HEK293 (cell line): ENCODE data around the gene DIO1.
A peak's percentile ranks its signal among the peaks of the same experiment; 100 is the strongest.

ENCODE experiments used
- BCL6B ChIP-seq: fragments of 450-650 bp; formaldehyde crosslinking; IDR thresholded peaks from 2 replicates; pipeline ENCODE4 v1.5.1; 2017; ENCODE audit warnings: missing biosample characterization, missing genetic modification characterization
- CTCF ChIP-seq: fragments of 450-650 bp; formaldehyde crosslinking; IDR thresholded peaks from 2 replicates; pipeline ENCODE4 v1.5.1; 2016; ENCODE audit warnings: missing biosample characterization, missing genetic modification characterization
- EGR2 ChIP-seq: fragments of 450-650 bp; formaldehyde crosslinking; IDR thresholded peaks from 2 replicates; pipeline ENCODE4 v1.5.1; 2016; ENCODE audit warnings: low read depth, missing biosample characterization, missing genetic modification characterization
- HOXD13 ChIP-seq: sonication (generic); formaldehyde crosslinking; IDR thresholded peaks from 2 replicates; pipeline ENCODE4 v1.8.0; 2022; ENCODE audit warnings: missing genetic modification reagents, borderline replicate concordance
- INSM2 ChIP-seq: fragments of 450-650 bp; formaldehyde crosslinking; IDR thresholded peaks from 2 replicates; pipeline ENCODE4 v1.5.1; 2016; ENCODE audit warnings: missing biosample characterization, missing genetic modification characterization
- KLF1 ChIP-seq: fragments of 450-650 bp; formaldehyde crosslinking; IDR thresholded peaks from 2 replicates; pipeline ENCODE4 v1.5.1; 2016; ENCODE audit warnings: missing biosample characterization, missing genetic modification characterization
- KLF9 ChIP-seq: fragments of 450-650 bp; formaldehyde crosslinking; IDR thresholded peaks from 2 replicates; pipeline ENCODE4 v1.5.1; 2016; ENCODE audit warnings: missing biosample characterization, missing genetic modification characterization, low read depth
- OVOL3 ChIP-seq: fragments of 450-650 bp; formaldehyde crosslinking; IDR thresholded peaks from 2 replicates; pipeline ENCODE4 v1.5.1; 2016; ENCODE audit warnings: missing biosample characterization, missing genetic modification characterization
- REST ChIP-seq: fragments of 450-650 bp; formaldehyde crosslinking; IDR thresholded peaks from 2 replicates; pipeline ENCODE4 v1.5.1; 2016; ENCODE audit warnings: missing biosample characterization, missing genetic modification characterization
- SP7 ChIP-seq: fragments of 450-650 bp; formaldehyde crosslinking; IDR thresholded peaks from 2 replicates; pipeline ENCODE4 v1.5.1; 2016; ENCODE audit warnings: missing biosample characterization, missing genetic modification characterization
- ZNF146 ChIP-seq: fragments of 450-650 bp; formaldehyde crosslinking; IDR thresholded peaks from 2 replicates; pipeline ENCODE4 v1.5.1; 2016; ENCODE audit warnings: missing biosample characterization, missing genetic modification characterization
- ZNF280D ChIP-seq: fragments of 450-650 bp; formaldehyde crosslinking; IDR thresholded peaks from 2 replicates; pipeline ENCODE4 v1.5.1; 2016; ENCODE audit warnings: missing biosample characterization, missing genetic modification characterization
- ZNF335 ChIP-seq: fragments of 450-650 bp; formaldehyde crosslinking; conservative IDR thresholded peaks from 2 replicates; pipeline ENCODE4 v1.5.1; 2016; ENCODE audit warnings: missing biosample characterization, missing genetic modification characterization
- ZNF394 ChIP-seq: fragments of 450-650 bp; formaldehyde crosslinking; IDR thresholded peaks from 2 replicates; pipeline ENCODE4 v1.5.1; 2016; ENCODE audit warnings: missing biosample characterization, missing genetic modification characterization, mild to moderate bottlenecking, moderate library complexity, borderline replicate concordance
- ZNF518A ChIP-seq: fragments of 450-650 bp; formaldehyde crosslinking; conservative IDR thresholded peaks from 2 replicates; pipeline ENCODE4 v1.5.1; 2016; ENCODE audit warnings: low read depth, missing biosample characterization, missing genetic modification characterization
- ZNF561 ChIP-seq: fragments of 450-650 bp; IDR thresholded peaks from 2 replicates; pipeline ENCODE4 v1.5.1; 2018; ENCODE audit warnings: missing biosample characterization, missing genetic modification characterization, borderline replicate concordance
- ZSCAN16 ChIP-seq: fragments of 450-650 bp; formaldehyde crosslinking; IDR thresholded peaks from 2 replicates; pipeline ENCODE4 v1.5.1; 2016; ENCODE audit warnings: missing biosample characterization, missing genetic modification characterization
- ZSCAN18 ChIP-seq: fragments of 450-650 bp; formaldehyde crosslinking; IDR thresholded peaks from 2 replicates; pipeline ENCODE4 v1.5.1; 2016; ENCODE audit warnings: missing biosample characterization, missing genetic modification characterization

The DIO1 gene

GRCh38 chr1:53889304-53890298 lies 4.4 kb upstream of the DIO1 start, which contains the start of gene YIPF1 (continued):
- TF ChIP-seq INSM2 (tag by site-specific recombination) = 0 out of 2 replicates have a peak, but pooled peaks have one; percentile 10
- TF ChIP-seq CTCF (tag by site-specific recombination) = no peak
- peak; percentile 84; the same call in 1 of the 2 replicates for TF ChIP-seq ZNF280D (tag by site-specific recombination)
- no peak for TF ChIP-seq HOXD13
- no peak for TF ChIP-seq EGR2 (tag by site-specific recombination)
- no peak for TF ChIP-seq OVOL3 (tag by site-specific recombination)
- TF ChIP-seq ZNF146 (tag by site-specific recombination) = peak; percentile 43; the same call in 1 of the 2 replicates
- peak; percentile 79 for TF ChIP-seq SP7 (tag by site-specific recombination)
- TF ChIP-seq ZNF518A (tag by site-specific recombination) = no peak
- TF ChIP-seq ZNF394 (tag by site-specific recombination) = peak; percentile 41; the same call in 1 of the 2 replicates
- peak; percentile 83 for TF ChIP-seq KLF9
- TF ChIP-seq ZSCAN16 (tag by site-specific recombination) = 0 out of 2 replicates have a peak, but pooled peaks have one; percentile 21
- TF ChIP-seq ZSCAN18 = no peak
- TF ChIP-seq BCL6B (tag by site-specific recombination) = no peak
- TF ChIP-seq KLF1 = 0 out of 2 replicates have a peak, but pooled peaks have one; percentile 29
- TF ChIP-seq REST (tag by site-specific recombination) = peak; percentile 40; the same call in 1 of the 2 replicates
- TF ChIP-seq ZNF335 (tag by site-specific recombination) = peak; percentile 65
- peak; percentile 50; the same call in 1 of the 2 replicates for TF ChIP-seq ZNF561 (tag by site-specific recombination)
